ENCODE results near the gene PCLO. TPM values are rescaled to one million over a fixed set of nuclear protein-coding genes. Genes with fewer than 3 reads are reported as not detected.

The PCLO gene
- total RNA-seq, 1 donor = under 0.01 TPM

GRCh38 chr7:82980130-82980788 lies 182.4 kb downstream of the PCLO start:
- H3K4me3 ChIP-seq (ENCODE audit: low read depth, low read length) = no peak overlapping the region
- no peak for TF ChIP-seq CTCF (IDR thresholded peaks at IDR 0.05; ENCODE audit: insufficient read depth, low read depth, low read length)
- DNase-seq (ENCODE audit: low read depth) = no peak

- TF ChIP-seq CTCF (IDR thresholded peaks at IDR 0.05; ENCODE audit: insufficient read depth, low read depth, low read length) = no peak
- no peak for DNase-seq (ENCODE audit: low read depth)
- no peak overlapping the region for H3K4me3 ChIP-seq (ENCODE audit: low read depth, low read length)
Observed at GRCh38 chr7:82975811-82976468, 186.7 kb downstream of the PCLO start.

- no peak for DNase-seq (ENCODE audit: low read depth)
- no peak for TF ChIP-seq CTCF (IDR thresholded peaks at IDR 0.05; ENCODE audit: insufficient read depth, low read depth, low read length)
- H3K4me3 ChIP-seq (ENCODE audit: low read depth, low read length) = no peak overlapping the region
Observed at GRCh38 chr7:82972135-82972534, 190.5 kb downstream of the PCLO start.

GRCh38 chr7:82965088-82966036 lies 197.3 kb downstream of the PCLO start:
- no peak for TF ChIP-seq CTCF (IDR thresholded peaks at IDR 0.05; ENCODE audit: insufficient read depth, low read depth, low read length)

GRCh38 chr7:82964150-82964882 lies 198.4 kb downstream of the PCLO start:
- H3K4me3 ChIP-seq (ENCODE audit: low read depth, low read length) = no peak overlapping the region
- no peak for DNase-seq (ENCODE audit: low read depth)
- TF ChIP-seq CTCF (IDR thresholded peaks at IDR 0.05; ENCODE audit: insufficient read depth, low read depth, low read length) = no peak

More at GRCh38 chr7:82965088-82966036, 197.3 kb downstream of the PCLO start:
- H3K4me3 ChIP-seq (ENCODE audit: low read depth, low read length) = no peak overlapping the region
- DNase-seq (ENCODE audit: low read depth) = no peak

- TF ChIP-seq CTCF (IDR thresholded peaks at IDR 0.05; ENCODE audit: insufficient read depth, low read depth, low read length) = no peak
- H3K4me3 ChIP-seq (ENCODE audit: low read depth, low read length) = no peak overlapping the region
- no peak for DNase-seq (ENCODE audit: low read depth)
Observed at GRCh38 chr7:82961240-82961639, 201.4 kb downstream of the PCLO start.
